Stomach (tissue), 9 donors: Measurements from ENCODE around the gene FOXN4. TPM values are rescaled to one million over a fixed set of nuclear protein-coding genes. Genes with fewer than 3 reads are reported as not detected.

ENCODE experiments used
- DNase-seq, 2 donors: peaks; one replicate each; pipeline versions ENCODE4 v3.0.0 to v3.0.0-alpha.2; 2013 to 2019
- H3K27ac ChIP-seq, 5 donors: fragments of 200-600 bp in 4 of 5; sonication (generic) in 4 of 5; one replicate each; pipeline ENCODE4 v1.5.1; 2013 to 2019; ENCODE audit warnings: mild to moderate bottlenecking in 1 of 5, moderate library complexity in 1 of 5
- H3K27me3 ChIP-seq, 3 donors: fragments of 200-600 bp; sonication (generic); one replicate each; pipeline ENCODE4 v1.5.1; 2017 to 2019; ENCODE audit warnings: mixed run types in 1 of 3
- H3K36me3 ChIP-seq, 4 donors: fragments of 200-600 bp; sonication (generic); 1 replicate in 3 of 4; 2 replicates in 1 of 4; pipeline ENCODE4 v1.5.1; 2016 to 2019
- H3K4me1 ChIP-seq, 4 donors: fragments of 200-600 bp; sonication (generic); one replicate each; pipeline ENCODE4 v1.5.1; 2016 to 2019
- H3K4me3 ChIP-seq, 4 donors: fragments of 200-600 bp; sonication (generic) in 3 of 4; one replicate each; pipeline ENCODE4 v1.5.1; 2016 to 2019; ENCODE audit warnings: mild to moderate bottlenecking in 1 of 4
- H3K9me3 ChIP-seq, 4 donors: fragments of 200-600 bp; sonication (generic); one replicate each; pipeline ENCODE4 v1.5.1; 2016 to 2019
- CTCF ChIP-seq, 7 experiments: fragments of 450-650 bp in 4 of 7; fragments of 200-600 bp in 3 of 7; sonication (generic) in 3 of 7; IDR thresholded peaks; one replicate each; pipeline ENCODE4 v1.5.1; 2016 to 2019; ENCODE audit warnings: antibody characterized with exemption in 7 of 7, control low read depth in 2 of 7, mild to moderate bottlenecking in 1 of 7
- EP300 ChIP-seq: sonication (generic); formaldehyde crosslinking; IDR thresholded peaks from one replicate; pipeline ENCODE4 v1.6.1; 2017; ENCODE audit warnings: antibody characterized with exemption
- POLR2A ChIP-seq, 4 donors: fragments of 450-650 bp; IDR thresholded peaks; one replicate each; pipeline ENCODE4 v1.6.1; 2016; ENCODE audit warnings: antibody characterized with exemption in 4 of 4, control low read depth in 2 of 4, mild to moderate bottlenecking in 1 of 4, moderate library complexity in 1 of 4
- POLR2AphosphoS5 ChIP-seq, 3 donors: sonication (generic); formaldehyde crosslinking; IDR thresholded peaks; one replicate each; pipeline ENCODE4 v1.6.1; 2016; ENCODE audit warnings: antibody characterized with exemption in 3 of 3
- WGBS, 5 donors: extraction: QIAGEN DNeasy Blood & Tissue Kit in 3 of 5; methylation state at CpG; one replicate each; pipeline versions ENCODE4 v1.1.5 to v1.1.7; 2013 to 2018; 5-methylcytosine and 5-hydroxymethylcytosine counted together
- intact Hi-C: fragments of 100-400 bp; cut with DNase I; formaldehyde crosslinking; loops from one replicate; pipeline ENCODE4 v1.15.1; 2023; ENCODE audit warnings: low total_unique reads
- polyA plus RNA-seq, 3 donors: library from polyadenylated mRNA; stranded (reverse); fragments of 200-250 nt; gene quantifications; one replicate each; pipeline ENCODE4 v1.2.3, GENCODE V29; 2013
- total RNA-seq, 5 donors: library from RNA; depleted of rRNA; stranded (reverse); fragments of >200 nt; gene quantifications; one replicate each; pipeline versions ENCODE4 v1.1.0 to v1.2.3, GENCODE V29; 2014 to 2016
- donor health status: healthy with polysubstance abuse.
- donor health status: Bipolar disorder and iron deficiency.
- donor health status: healthy.

Gene FOXN4
- total and polyA plus RNA-seq, 8 donors = not detected

GRCh38 chr12:109232731-109233130 lies 76.4 kb downstream of the FOXN4 start:
- no peak for TF ChIP-seq EP300
- no peak for TF ChIP-seq POLR2A (IDR thresholded peaks at IDR 0.05)
- no peak for TF ChIP-seq POLR2AphosphoS5 (IDR thresholded peaks at IDR 0.05)
- no peak for TF ChIP-seq CTCF (IDR thresholded peaks at IDR 0.05)

GRCh38 chr12:109230193-109230592 lies 78.9 kb downstream of the FOXN4 start:
- Histone ChIP-seq H3K27me3 (no peaks in the 10 kb centered on the region), H3K36me3 (peaks cover 71 to 100% (median 100%) of the 10 kb centered on the region in 4 donors), H3K4me1 (no peaks in the 10 kb centered on the region), H3K27ac (no peak overlapping the region), H3K4me3 (no peak overlapping the region), H3K9me3 (no peaks in the 10 kb centered on the region)
- intact Hi-C loops = no loop called here
- TF ChIP-seq EP300 (no peak), CTCF (IDR thresholded peaks at IDR 0.05) (no peak), POLR2A (IDR thresholded peaks at IDR 0.05) (no peak), POLR2AphosphoS5 (IDR thresholded peaks at IDR 0.05) (no peak)
- WGBS, 5 donors = 63 to 81% (median 69%) methylated on average over 2 of the region's 2 CpGs
- no peak for DNase-seq

More at GRCh38 chr12:109232731-109233130, 76.4 kb downstream of the FOXN4 start:
- H3K27me3 ChIP-seq = no peaks in the 10 kb centered on the region
- 92 to 96% (median 94%) methylated on average over 6 to 7 of the region's 7 CpGs for WGBS, 5 donors
- H3K9me3 ChIP-seq = no peaks in the 10 kb centered on the region
- H3K27ac ChIP-seq = no peak overlapping the region
- no peak for DNase-seq
- H3K36me3 ChIP-seq = peaks cover 81 to 100% (median 100%) of the 10 kb centered on the region in 4 donors
- intact Hi-C loops = no loop called here
- H3K4me3 ChIP-seq = no peak overlapping the region
- no peaks in the 10 kb centered on the region for H3K4me1 ChIP-seq

GRCh38 chr12:109228664-109229063 lies 80.4 kb downstream of the FOXN4 start:
- Histone ChIP-seq H3K27ac (no peak overlapping the region), H3K4me3 (no peak overlapping the region), H3K9me3 (no peaks in the 10 kb centered on the region), H3K4me1 (no peaks in the 10 kb centered on the region), H3K36me3 (peaks cover 66 to 100% (median 100%) of the 10 kb centered on the region in 4 donors), H3K27me3 (no peaks in the 10 kb centered on the region)
- TF ChIP-seq POLR2A (IDR thresholded peaks at IDR 0.05) = no peak
- no peak for TF ChIP-seq CTCF (IDR thresholded peaks at IDR 0.05)
- TF ChIP-seq POLR2AphosphoS5 (IDR thresholded peaks at IDR 0.05) = no peak
- no peak for TF ChIP-seq EP300
- DNase-seq = no peak
- intact Hi-C loops = no loop called here
- WGBS, 5 donors = 92 to 100% (median 96%) methylated on average over 4 of the region's 4 CpGs

Other genes with a start within 250 kb of the FOXN4 start
- 10 to 100 TPM in 4 of 5 donors, not detected in 1; 12.3 to 28.1 (median 22.0) TPM for gene ALKBH2, start 215.8 kb downstream of the FOXN4 start, total RNA-seq
- 10 to 100 TPM; 17.0 to 33.3 (median 22.3) TPM for gene ALKBH2, start 215.8 kb downstream of the FOXN4 start, polyA plus RNA-seq
- gene UNG, start 211.7 kb downstream of the FOXN4 start, total RNA-seq = 10 to 100 TPM; 13.8 to 27.2 (median 16.9) TPM
- 10 to 100 TPM; 18.4 to 20.6 (median 18.8) TPM for gene UNG, start 211.7 kb downstream of the FOXN4 start, polyA plus RNA-seq
- 1,000 to 10,000 TPM in 1 of 5 donors, 100 to 1,000 TPM in 1, 10 to 100 TPM in 3; 47.2 to 2,520 (median 84.1) TPM for gene ACACB, start 192.7 kb downstream of the FOXN4 start, total RNA-seq
- gene ACACB, start 192.7 kb downstream of the FOXN4 start, polyA plus RNA-seq = 10 to 100 TPM in 2 of 3 donors, 1 to 10 TPM in 1; 6.1 to 15.0 (median 11.9) TPM
- gene MYO1H, start 38.6 kb upstream of the FOXN4 start, total RNA-seq = not detected
- gene MYO1H, start 38.6 kb upstream of the FOXN4 start, polyA plus RNA-seq = under 1 TPM in 1 of 3 donors, not detected in 2; 0.08 TPM
- gene KCTD10, start 168.0 kb upstream of the FOXN4 start, total RNA-seq = 100 to 1,000 TPM in 1 of 5 donors, 10 to 100 TPM in 4; 19.6 to 156 (median 48.7) TPM
- gene KCTD10, start 168.0 kb upstream of the FOXN4 start, polyA plus RNA-seq = 10 to 100 TPM; 12.1 to 36.5 (median 33.6) TPM
- 100 to 1,000 TPM in 1 of 5 donors, 10 to 100 TPM in 4; 10.5 to 104 (median 48.1) TPM for gene UBE3B, start 168.3 kb upstream of the FOXN4 start, total RNA-seq
- 10 to 100 TPM in 2 of 3 donors, 1 to 10 TPM in 1; 9.4 to 13.1 (median 11.5) TPM for gene UBE3B, start 168.3 kb upstream of the FOXN4 start, polyA plus RNA-seq